Islet precursor cell (in vitro differentiated cells): ENCODE results near the gene CSGALNACT2.
"Not testable (repeated sequence)": the region's sequence is repeated elsewhere in the genome, so short reads cannot be mapped to it uniquely, and the experiment has no call there.

Source experiments
- DNase-seq: peaks from one replicate; pipeline ENCODE4 v3.0.0-alpha.2; 2018

The CSGALNACT2 gene

GRCh38 chr10:43125274-43125845 is 12.9 kb upstream of the CSGALNACT2 start:
- DNase-seq, result peak; percentile 50

GRCh38 chr10:43125881-43126731 is 12.1 kb upstream of the CSGALNACT2 start:
- peak; percentile 38 for DNase-seq

- DNase-seq, result peak; percentile 42
Measured at GRCh38 chr10:43126759-43127424, 11.4 kb upstream of the CSGALNACT2 start.

GRCh38 chr10:43127442-43127841 is 10.8 kb upstream of the CSGALNACT2 start:
- peak; percentile 19 for DNase-seq

- peak; percentile 45 for DNase-seq
Measured at GRCh38 chr10:43128331-43128730, 9.9 kb upstream of the CSGALNACT2 start.

GRCh38 chr10:43128958-43129706 is 9.1 kb upstream of the CSGALNACT2 start:
- DNase-seq, result peak; percentile 85

- DNase-seq, result no peak
Measured at GRCh38 chr10:43130770-43131171, 7.5 kb upstream of the CSGALNACT2 start.

- DNase-seq, result no peak
Measured at GRCh38 chr10:43131256-43131655, 7.0 kb upstream of the CSGALNACT2 start.

- no peak for DNase-seq
Measured at GRCh38 chr10:43131906-43132305, 6.3 kb upstream of the CSGALNACT2 start.

- no peak for DNase-seq
Measured at GRCh38 chr10:43132867-43133787, 5.1 kb upstream of the CSGALNACT2 start.

GRCh38 chr10:43134126-43134905 is 3.9 kb upstream of the CSGALNACT2 start:
- DNase-seq, result no peak

- DNase-seq, result no peak
Measured at GRCh38 chr10:43135064-43135463, 3.2 kb upstream of the CSGALNACT2 start.

GRCh38 chr10:43135656-43136055 is 2.6 kb upstream of the CSGALNACT2 start:
- no peak for DNase-seq

- no peak for DNase-seq
Measured at GRCh38 chr10:43136432-43136831, 1.8 kb upstream of the CSGALNACT2 start.

GRCh38 chr10:43136995-43137716 is 1.1 kb upstream of the CSGALNACT2 start:
- no peak for DNase-seq

- DNase-seq, result peak; percentile 71
Measured at GRCh38 chr10:43137717-43138020, 576 bp upstream of the CSGALNACT2 start.

GRCh38 chr10:43138757-43139241 is 554 bp downstream of the CSGALNACT2 start:
- DNase-seq, result no peak

- DNase-seq, result no peak
Measured at GRCh38 chr10:43141421-43141820, 3.2 kb downstream of the CSGALNACT2 start.

GRCh38 chr10:43145311-43145710 is 7.1 kb downstream of the CSGALNACT2 start:
- no peak for DNase-seq

GRCh38 chr10:43145936-43146335 is 7.7 kb downstream of the CSGALNACT2 start:
- DNase-seq, result not testable (repeated sequence)
